GM19351 (cell line): ENCODE measurements around the gene GAGE13.
A peak's percentile ranks its signal among the peaks of the same experiment; 100 is the strongest.
"Not testable (repeated sequence)": the region's sequence is repeated elsewhere in the genome, so short reads cannot be mapped to it uniquely, and the experiment has no call there.

Source experiments
- ATAC-seq: cut with Tn5 transposase; IDR thresholded peaks from one replicate; pipeline ENCODE4 v1.9.1; 2021; ENCODE audit warnings: mild to moderate bottlenecking, moderate library complexity; ENCODE audit not compliant: unreplicated experiment

GAGE13 gene

GRCh38 chrX:49331282-49331681, at the start of gene GAGE13:
TSS of gene GAGE13 (plus strand) at chrX:49331582. CDS start at chrX:49332738, 1,156 bp downstream.
- ATAC-seq = not testable (repeated sequence)

- ATAC-seq = no peak
Observed at GRCh38 chrX:49282647-49283011, 48.8 kb upstream of the GAGE13 start.

- ATAC-seq = no peak
Observed at GRCh38 chrX:49284212-49284611, 47.2 kb upstream of the GAGE13 start.

GRCh38 chrX:49286136-49286535, 45.2 kb upstream of the GAGE13 start:
- ATAC-seq = no peak

- no peak for ATAC-seq
Observed at GRCh38 chrX:49286581-49286980, 44.8 kb upstream of the GAGE13 start.

- no peak for ATAC-seq
Observed at GRCh38 chrX:49287665-49288064, 43.7 kb upstream of the GAGE13 start.

GRCh38 chrX:49290215-49290614, 41.2 kb upstream of the GAGE13 start:
- ATAC-seq = no peak

- ATAC-seq = peak; percentile 76
Observed at GRCh38 chrX:49291615-49292337, 39.6 kb upstream of the GAGE13 start.

GRCh38 chrX:49292400-49293362, 38.7 kb upstream of the GAGE13 start:
- ATAC-seq = no peak

- not testable (repeated sequence) for ATAC-seq
Observed at GRCh38 chrX:49299293-49299692, 32.1 kb upstream of the GAGE13 start.

GRCh38 chrX:49300703-49301102, 30.7 kb upstream of the GAGE13 start:
- ATAC-seq = no peak

GRCh38 chrX:49303346-49303745, 28.0 kb upstream of the GAGE13 start, which contains the start of gene GAGE10:
TSS of gene GAGE10 (plus strand) at chrX:49303646. CDS start at chrX:49304860, 1,214 bp downstream.
- no peak for ATAC-seq

- ATAC-seq = not testable (repeated sequence)
Observed at GRCh38 chrX:49307775-49308174, 23.6 kb upstream of the GAGE13 start.

- ATAC-seq = no peak
Observed at GRCh38 chrX:49308604-49309269, 22.6 kb upstream of the GAGE13 start.

GRCh38 chrX:49309401-49309981, 21.9 kb upstream of the GAGE13 start:
- ATAC-seq = no peak

GRCh38 chrX:49310371-49310770, 21.0 kb upstream of the GAGE13 start:
- ATAC-seq = no peak

GRCh38 chrX:49312176-49312575, 19.2 kb upstream of the GAGE13 start:
- no peak for ATAC-seq

- no peak for ATAC-seq
Observed at GRCh38 chrX:49316085-49316484, 15.3 kb upstream of the GAGE13 start.

- ATAC-seq = not testable (repeated sequence)
Observed at GRCh38 chrX:49321737-49322136, 9.6 kb upstream of the GAGE13 start, which contains the start of gene GAGE12J. TSS of gene GAGE12J (plus strand) at chrX:49322037. CDS start at chrX:49323194, 1,157 bp downstream.

- ATAC-seq = not testable (repeated sequence)
Observed at GRCh38 chrX:49322266-49322665, 9.1 kb upstream of the GAGE13 start.

- ATAC-seq = not testable (repeated sequence)
Observed at GRCh38 chrX:49323735-49324134, 7.6 kb upstream of the GAGE13 start.
